Prostate gland (tissue), 1 donor: ENCODE data around the gene RARS2.

Experiments used
- POLR2A ChIP-seq: fragments of 450-650 bp; IDR thresholded peaks from one replicate; pipeline ENCODE4 v1.6.1; 2016; ENCODE audit warnings: antibody characterized with exemption, mild to moderate bottlenecking
- POLR2AphosphoS5 ChIP-seq: sonication (generic); formaldehyde crosslinking; IDR thresholded peaks from one replicate; pipeline ENCODE4 v1.6.1; 2017; ENCODE audit warnings: antibody characterized with exemption

GRCh38 chr6:87543696-87544473, 45.9 kb downstream of the RARS2 start:
- TF ChIP-seq POLR2A (no peak), POLR2AphosphoS5 (no peak)
